Activated naive CD8-positive, alpha-beta T cell treated with anti-CD3 and anti-CD28 coated beads, Interleukin-2, amount 10 ng/mL, durations not matched to agents 7 days and 5 days (primary cell): ENCODE results near the gene NRN1L. TPM values are rescaled to one million over a fixed set of nuclear protein-coding genes. Genes with fewer than 3 reads are reported as not detected.

Experiments used
- ATAC-seq: fragments of 150-1000 bp; cut with Tn5 transposase; one replicate; pipeline ENCODE4 v1.10.0; 2021; ENCODE audit warnings: low read depth, moderate library complexity
- POLR2A ChIA-PET: fragments of 350-600 bp; sonication (Branson Sonifier 250); formaldehyde crosslinking; loops from one replicate; lab custom pipeline; 2021; ENCODE audit warnings: antibody characterized with exemption; lab: Charles Lee
- DNase-seq: peaks from one replicate; pipeline ENCODE4 v3.0.0; 2021
- H3K27ac Mint-ChIP-seq: one replicate; pipeline ENCODE4 v1.8.0; 2022; ENCODE audit warnings: mild to moderate bottlenecking, mixed read lengths
- H3K27me3 Mint-ChIP-seq: one replicate; pipeline ENCODE4 v1.8.0; 2022; ENCODE audit warnings: mild to moderate bottlenecking, moderate library complexity, mixed read lengths
- H3K36me3 Mint-ChIP-seq: one replicate; pipeline ENCODE4 v1.8.0; 2021; ENCODE audit warnings: mild to moderate bottlenecking, mixed read lengths
- H3K4me1 Mint-ChIP-seq: one replicate; pipeline ENCODE4 v1.8.0; 2021; ENCODE audit warnings: mixed read lengths
- H3K4me3 Mint-ChIP-seq: one replicate; pipeline ENCODE4 v1.8.0; 2022; ENCODE audit warnings: mild to moderate bottlenecking, moderate library complexity, mixed read lengths
- H3K9me3 Mint-ChIP-seq: one replicate; pipeline ENCODE4 v1.8.0; 2021; ENCODE audit warnings: mixed read lengths
- total RNA-seq, 2 experiments: library from RNA; stranded (reverse); gene quantifications; one replicate each; pipeline ENCODE4 v1.2.3, GENCODE V29; 2021

The NRN1L gene
- total RNA-seq, 2 experiments from 2014 or later = 2.1 to 3.1 TPM

DNA sequence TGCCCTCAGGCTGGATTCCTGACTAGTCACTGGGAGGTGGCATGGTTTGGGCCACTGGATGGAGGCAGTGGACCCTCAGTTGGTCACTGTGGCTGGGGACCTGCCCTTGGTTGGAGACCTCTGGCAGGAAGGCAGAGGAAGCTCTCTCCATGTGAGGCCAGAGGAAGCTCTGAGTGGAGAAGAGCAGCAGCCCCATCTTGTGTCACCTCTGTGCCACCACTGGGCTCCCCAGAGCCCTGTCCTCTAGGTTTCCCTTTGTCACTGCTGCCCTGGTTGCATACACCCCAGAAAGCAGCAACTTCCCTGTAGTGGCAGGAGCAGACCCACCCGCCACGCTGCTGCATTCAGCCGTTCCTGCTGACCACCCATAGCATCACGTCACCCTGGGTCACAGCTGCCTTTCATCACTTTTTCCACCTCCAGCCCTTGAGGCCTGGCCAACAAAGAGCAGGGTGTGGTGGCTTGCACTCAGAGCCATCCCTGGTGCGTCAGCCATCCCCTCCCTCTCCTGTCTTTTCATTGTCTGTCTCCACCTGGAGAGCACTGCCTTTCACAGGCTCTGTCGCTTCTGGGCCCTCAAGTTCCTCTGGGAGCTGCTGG, 35.0 kb downstream of the NRN1L start:
- DNase-seq = no peak
- H3K36me3 Mint-ChIP-seq = peaks cover 2% of the 10 kb centered on the region
- H3K9me3 Mint-ChIP-seq = no peaks in the 10 kb centered on the region
- POLR2A ChIA-PET = no interaction called here
- no peak for ATAC-seq
- H3K27ac Mint-ChIP-seq = no peak overlapping the region
- H3K4me3 Mint-ChIP-seq = no peak overlapping the region
- H3K27me3 Mint-ChIP-seq = no peaks in the 10 kb centered on the region
- H3K4me1 Mint-ChIP-seq = peaks cover 18% of the 10 kb centered on the region

GRCh38 chr16:67922221-67922620, 37.5 kb downstream of the NRN1L start:
- Mint-ChIP-seq H3K36me3 (no peaks in the 10 kb centered on the region), H3K27me3 (no peaks in the 10 kb centered on the region), H3K27ac (peak overlapping the region; percentile 56), H3K4me3 (no peak overlapping the region), H3K4me1 (peaks cover 17% of the 10 kb centered on the region), H3K9me3 (no peaks in the 10 kb centered on the region)
- ATAC-seq = no peak
- no peak for DNase-seq
- POLR2A ChIA-PET = no interaction called here

- Mint-ChIP-seq H3K36me3 (no peaks in the 10 kb centered on the region), H3K4me3 (no peak overlapping the region), H3K27me3 (no peaks in the 10 kb centered on the region), H3K4me1 (peaks cover 12% of the 10 kb centered on the region), H3K9me3 (no peaks in the 10 kb centered on the region), H3K27ac (no peak overlapping the region)
- no peak for DNase-seq
- POLR2A ChIA-PET = no interaction called here
- ATAC-seq = no peak
Measured at GRCh38 chr16:67922740-67923139, 38.1 kb downstream of the NRN1L start.

DNA sequence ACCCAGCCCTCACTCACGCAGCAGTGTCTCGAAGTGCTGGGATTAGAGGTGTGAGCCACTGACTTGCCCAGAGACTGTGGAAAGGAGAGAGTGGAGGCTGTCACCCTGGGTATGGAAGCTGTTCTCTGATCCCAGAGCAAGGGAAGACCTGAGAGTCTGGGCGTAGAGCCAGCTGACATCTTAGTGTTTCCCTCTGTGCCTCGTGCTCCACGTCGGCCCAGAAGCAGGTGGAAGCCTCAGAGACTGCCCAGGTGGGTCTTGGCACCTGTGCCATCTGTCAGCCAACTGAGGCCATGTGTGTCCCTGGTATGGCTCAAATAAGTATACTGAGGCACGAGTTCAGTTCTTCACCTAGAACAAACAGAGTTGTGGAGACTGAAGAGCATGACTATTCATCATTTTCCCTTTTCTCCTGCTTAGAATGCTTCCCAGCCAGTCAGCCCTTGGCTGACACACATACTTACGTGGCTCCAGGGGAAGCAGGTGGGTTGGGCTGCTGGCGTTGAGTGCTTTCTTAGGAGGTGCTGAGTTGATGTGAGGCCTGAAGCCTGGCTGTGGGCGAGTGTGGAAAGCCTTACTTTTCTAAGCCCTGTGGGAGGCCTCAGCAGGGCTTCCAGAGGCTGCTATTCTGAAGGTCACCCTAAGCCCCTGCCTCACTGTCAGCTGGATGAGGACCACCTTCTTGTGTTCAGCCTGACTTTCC, 38.9 kb downstream of the NRN1L start:
- no peak overlapping the region for H3K4me3 Mint-ChIP-seq
- ATAC-seq = no peak
- H3K9me3 Mint-ChIP-seq = no peaks in the 10 kb centered on the region
- POLR2A ChIA-PET = no interaction called here
- no peak overlapping the region for H3K27ac Mint-ChIP-seq
- H3K27me3 Mint-ChIP-seq = no peaks in the 10 kb centered on the region
- H3K4me1 Mint-ChIP-seq = peaks cover 6% of the 10 kb centered on the region
- H3K36me3 Mint-ChIP-seq = peaks cover 1% of the 10 kb centered on the region
- DNase-seq = no peak

GRCh38 chr16:67924140-67924906, 39.6 kb downstream of the NRN1L start:
- Mint-ChIP-seq H3K9me3 (no peaks in the 10 kb centered on the region), H3K36me3 (peaks cover 1% of the 10 kb centered on the region), H3K27me3 (no peaks in the 10 kb centered on the region), H3K27ac (no peak overlapping the region), H3K4me3 (no peak overlapping the region), H3K4me1 (peaks cover 6% of the 10 kb centered on the region)
- DNase-seq (no peak), ATAC-seq (no peak)
- POLR2A ChIA-PET = interaction anchor here (0.6 to 1.2 kb wide), 3 partner anchors 10 to 405 kb away, joined by 3 to 4 read pairs (median 4); no protein-coding TSS in a partner anchor

DNA sequence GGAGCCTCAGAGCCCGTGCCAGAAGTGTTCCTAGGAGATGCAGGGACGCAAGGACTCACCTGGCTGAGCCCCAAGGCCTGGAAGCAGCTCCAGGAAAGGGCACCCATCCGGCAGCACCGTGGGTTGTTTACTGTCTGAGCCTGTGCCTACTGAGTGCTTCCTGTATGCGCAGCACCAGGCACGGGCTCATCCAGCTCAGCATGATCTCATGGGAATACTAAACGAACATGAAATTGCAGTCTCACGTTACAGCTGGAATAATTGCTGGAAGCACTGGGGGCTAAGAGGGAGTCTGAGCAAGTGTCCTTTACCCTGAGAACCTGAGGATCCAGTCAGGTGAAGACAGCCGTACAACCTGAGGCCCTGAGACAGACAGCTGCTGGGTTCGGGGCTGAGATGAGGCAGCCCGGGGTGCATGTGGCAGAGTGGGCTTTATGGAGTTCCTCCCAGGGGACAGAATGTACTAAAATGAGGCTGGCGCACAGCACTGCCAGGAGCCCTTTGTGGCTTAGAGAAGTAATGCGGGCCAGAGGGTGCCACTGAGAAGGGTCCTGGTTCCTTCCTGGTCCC, 41.6 kb downstream of the NRN1L start:
- no peak overlapping the region for H3K27ac Mint-ChIP-seq
- no peaks in the 10 kb centered on the region for H3K9me3 Mint-ChIP-seq
- no peak for ATAC-seq
- H3K27me3 Mint-ChIP-seq = no peaks in the 10 kb centered on the region
- POLR2A ChIA-PET = no interaction called here
- H3K36me3 Mint-ChIP-seq = peaks cover 1% of the 10 kb centered on the region
- DNase-seq = peak; percentile 29
- no peak overlapping the region for H3K4me3 Mint-ChIP-seq
- H3K4me1 Mint-ChIP-seq = peaks cover 6% of the 10 kb centered on the region

DNA sequence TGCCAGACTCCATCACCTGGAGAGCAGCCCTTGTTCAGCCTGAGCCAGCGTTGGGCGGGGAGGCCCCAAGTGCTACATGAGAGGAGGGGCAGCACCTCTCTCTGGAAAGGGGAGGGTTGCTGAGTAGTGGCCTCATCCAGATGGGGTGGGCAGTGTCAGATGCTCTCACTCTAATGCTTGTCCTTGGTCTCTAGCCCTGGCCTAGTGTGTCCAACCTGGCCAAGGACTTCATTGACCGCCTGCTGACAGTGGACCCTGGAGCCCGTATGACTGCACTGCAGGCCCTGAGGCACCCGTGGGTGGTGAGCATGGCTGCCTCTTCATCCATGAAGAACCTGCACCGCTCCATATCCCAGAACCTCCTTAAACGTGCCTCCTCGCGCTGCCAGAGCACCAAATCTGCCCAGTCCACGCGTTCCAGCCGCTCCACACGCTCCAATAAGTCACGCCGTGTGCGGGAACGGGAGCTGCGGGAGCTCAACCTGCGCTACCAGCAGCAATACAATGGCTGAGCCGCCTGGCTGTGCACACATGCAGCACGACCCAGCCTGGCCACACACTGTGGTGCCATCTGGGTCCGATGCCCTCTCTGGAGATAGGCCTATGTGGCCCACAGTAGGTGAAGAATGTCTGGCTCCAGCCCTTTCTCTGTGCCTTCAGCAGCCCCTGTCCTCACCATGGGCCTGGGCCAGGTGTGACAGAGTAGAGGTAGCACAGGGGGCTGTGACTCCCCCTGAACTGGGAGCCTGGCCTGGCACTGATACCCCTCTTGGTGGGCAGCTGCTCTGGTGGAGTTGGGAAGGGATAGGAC, 42.7 kb downstream of the NRN1L start:
- H3K9me3 Mint-ChIP-seq = no peaks in the 10 kb centered on the region
- peaks cover 3% of the 10 kb centered on the region for H3K4me1 Mint-ChIP-seq
- H3K36me3 Mint-ChIP-seq = peaks cover 3% of the 10 kb centered on the region
- H3K27me3 Mint-ChIP-seq = no peaks in the 10 kb centered on the region
- ATAC-seq (no peak), DNase-seq (peak; percentile 30)
- POLR2A ChIA-PET = interaction anchor here (1.6 kb wide), 1 partner anchor 14 kb away, joined by 3 read pairs; no protein-coding TSS in a partner anchor
- no peak overlapping the region for H3K27ac Mint-ChIP-seq
- no peak overlapping the region for H3K4me3 Mint-ChIP-seq

- H3K27me3 Mint-ChIP-seq = no peaks in the 10 kb centered on the region
- ATAC-seq (no peak), DNase-seq (no peak)
- H3K9me3 Mint-ChIP-seq = no peaks in the 10 kb centered on the region
- H3K4me1 Mint-ChIP-seq = no peaks in the 10 kb centered on the region
- H3K36me3 Mint-ChIP-seq = peaks cover 3% of the 10 kb centered on the region
- H3K4me3 Mint-ChIP-seq = no peak overlapping the region
- POLR2A ChIA-PET = interaction anchor here (1.2 to 1.6 kb wide), 3 partner anchors 13 to 44 kb away, joined by 3 to 6 read pairs (median 4); no protein-coding TSS in a partner anchor
- H3K27ac Mint-ChIP-seq = no peak overlapping the region
Measured at GRCh38 chr16:67928147-67928546, 43.5 kb downstream of the NRN1L start.

DNA sequence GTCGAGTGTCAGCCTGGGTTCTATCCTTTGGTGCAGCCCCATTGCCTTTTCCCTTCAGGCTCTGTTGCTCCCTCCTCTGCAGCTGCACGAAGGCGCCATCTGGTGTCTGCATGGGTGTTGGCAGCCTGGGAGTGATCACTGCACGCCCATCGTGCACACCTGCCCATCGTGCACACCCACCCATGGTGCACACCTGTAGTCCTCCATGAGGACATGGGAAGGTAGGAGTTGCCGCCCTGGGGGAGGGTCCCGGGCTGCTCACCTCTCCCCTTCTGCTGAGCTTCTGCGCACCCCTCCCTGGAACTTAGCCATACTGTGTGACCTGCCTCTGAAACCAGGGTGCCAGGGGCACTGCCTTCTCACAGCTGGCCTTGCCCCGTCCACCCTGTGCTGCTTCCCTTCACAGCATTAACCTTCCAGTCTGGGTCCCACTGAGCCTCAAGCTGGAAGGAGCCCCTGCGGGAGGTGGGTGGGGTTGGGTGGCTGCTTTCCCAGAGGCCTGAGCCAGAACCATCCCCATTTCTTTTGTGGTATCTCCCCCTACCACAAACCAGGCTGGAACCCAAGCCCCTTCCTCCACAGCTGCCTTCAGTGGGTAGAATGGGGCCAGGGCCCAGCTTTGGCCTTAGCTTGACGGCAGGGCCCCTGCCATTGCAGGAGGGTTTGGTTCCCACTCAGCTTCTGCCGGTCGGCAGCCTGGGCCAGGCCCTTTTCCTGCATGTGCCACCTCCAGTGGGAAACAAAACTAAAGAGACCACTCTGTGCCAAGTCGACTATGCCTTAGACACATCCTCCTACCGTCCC, 44.1 kb downstream of the NRN1L start:
- ATAC-seq (peak; percentile 83), DNase-seq (peak; percentile 81)
- peaks cover 4% of the 10 kb centered on the region for H3K36me3 Mint-ChIP-seq
- H3K27me3 Mint-ChIP-seq = no peaks in the 10 kb centered on the region
- H3K9me3 Mint-ChIP-seq = no peaks in the 10 kb centered on the region
- POLR2A ChIA-PET = interaction anchor here (0.6 to 1.6 kb wide), 4 partner anchors 12 to 45 kb away, joined by 3 to 6 read pairs (median 4); no protein-coding TSS in a partner anchor
- no peak overlapping the region for H3K4me3 Mint-ChIP-seq
- H3K4me1 Mint-ChIP-seq = no peaks in the 10 kb centered on the region
- no peak overlapping the region for H3K27ac Mint-ChIP-seq

- DNase-seq = peak; percentile 25
- H3K4me1 Mint-ChIP-seq = peaks cover 7% of the 10 kb centered on the region
- peaks cover 8% of the 10 kb centered on the region for H3K36me3 Mint-ChIP-seq
- H3K27me3 Mint-ChIP-seq = no peaks in the 10 kb centered on the region
- H3K4me3 Mint-ChIP-seq = no peak overlapping the region
- POLR2A ChIA-PET = no interaction called here
- H3K9me3 Mint-ChIP-seq = no peaks in the 10 kb centered on the region
- peak overlapping the region; percentile 67 for H3K27ac Mint-ChIP-seq
- ATAC-seq = no peak
Measured at GRCh38 chr16:67930191-67930590, 45.5 kb downstream of the NRN1L start.

DNA sequence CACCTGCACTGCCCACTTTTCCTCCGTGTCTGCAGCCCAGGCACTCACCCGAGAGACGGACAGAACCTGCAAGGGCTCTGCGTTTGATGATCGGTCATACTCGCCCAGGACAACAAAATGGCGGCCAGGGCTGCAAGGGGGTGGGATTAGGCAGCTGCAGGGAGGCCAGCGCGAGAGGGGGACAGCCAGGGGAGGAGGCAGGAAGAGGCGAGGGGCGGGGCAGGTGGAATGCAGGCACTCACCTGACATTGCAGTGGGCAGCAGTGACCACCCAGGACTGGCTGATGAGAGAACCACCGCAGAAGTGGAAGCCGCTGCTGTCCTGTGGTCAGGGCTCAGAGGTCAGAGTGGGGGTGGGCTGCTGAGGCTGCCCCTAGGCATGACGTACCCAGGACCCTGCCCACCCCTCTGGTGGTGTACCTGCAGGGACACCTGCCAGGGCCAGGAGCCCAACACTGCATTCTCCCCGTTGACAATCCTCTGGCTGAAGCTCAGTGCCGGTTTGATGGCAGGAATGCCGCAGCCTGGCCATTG, 46.1 kb downstream of the NRN1L start:
- DNase-seq (peak; percentile 26), ATAC-seq (no peak)
- Mint-ChIP-seq H3K9me3 (no peaks in the 10 kb centered on the region), H3K27ac (no peak overlapping the region), H3K27me3 (no peaks in the 10 kb centered on the region), H3K4me3 (no peak overlapping the region), H3K36me3 (peaks cover 13% of the 10 kb centered on the region), H3K4me1 (peaks cover 11% of the 10 kb centered on the region)
- POLR2A ChIA-PET = interaction anchor here (1.1 kb wide), 1 partner anchor 45 kb away, joined by 3 read pairs; no protein-coding TSS in a partner anchor
